K562 (cell line): Measurements from ENCODE around the gene PLD3. TPM values are rescaled to one million over a fixed set of nuclear protein-coding genes. Genes with fewer than 3 reads are reported as not detected.

Experiments
- BACH1 ChIP-seq: fragments of 200-800 bp; sonication (Bioruptor generic); IDR thresholded peaks from 2 replicates; pipeline ENCODE4 v1.6.1; 2016; ENCODE audit warnings: missing genetic modification characterization, missing compliant biosample characterization
- BHLHE40 ChIP-seq: IDR thresholded peaks from 2 replicates; pipeline ENCODE4 v1.6.1; 2011; ENCODE audit warnings: low read length, improper control_type of control experiment
- COPS2 ChIP-seq: fragments of 450-650 bp; conservative IDR thresholded peaks from 2 replicates; pipeline ENCODE4 v1.6.1; 2016; ENCODE audit warnings: mild to moderate bottlenecking, moderate library complexity
- FOSL1 ChIP-seq: fragments of 200-800 bp; sonication (Bioruptor generic); conservative IDR thresholded peaks from 2 replicates; pipeline ENCODE4 v1.6.1; 2016; ENCODE audit warnings: missing genetic modification characterization, missing compliant biosample characterization
- HNRNPLL ChIP-seq: fragments of 200-400 bp; formaldehyde crosslinking; IDR thresholded peaks from 2 replicates; pipeline ENCODE4 v1.6.1; 2017; ENCODE audit warnings: low read length, low read depth, mild to moderate bottlenecking; ENCODE audit not compliant: poor library complexity, severe bottlenecking
- HSF4 ChIP-seq: fragments of 250-450 bp; sonication (Bioruptor Pico); IDR thresholded peaks from 2 replicates; pipeline ENCODE4 v2.1.2; 2022; ENCODE audit warnings: mild to moderate bottlenecking, moderate library complexity, borderline replicate concordance
- KLF10 ChIP-seq: fragments of 250-450 bp; sonication (Bioruptor Pico); IDR thresholded peaks from 2 replicates; pipeline ENCODE4 v1.6.1; 2021; ENCODE audit warnings: matching md5 sums
- MCM7 ChIP-seq, 2 experiments: fragments of 450-650 bp; IDR thresholded peaks; 2 replicates each; pipeline ENCODE4 v1.6.1; 2016 to 2018
- PRMT5 ChIP-seq: sonication (generic); formaldehyde crosslinking; IDR thresholded peaks from 2 replicates; pipeline ENCODE4 v1.5.0; 2020; ENCODE audit warnings: missing genetic modification reagents
- RNF2 ChIP-seq: sonication (generic); IDR thresholded peaks from 2 replicates; pipeline ENCODE4 v1.6.1; 2016
- SMAD3 ChIP-seq: fragments of 450-650 bp; formaldehyde crosslinking; conservative IDR thresholded peaks from 2 replicates; pipeline ENCODE4 v1.4.0; 2020; ENCODE audit warnings: mild to moderate bottlenecking
- SPI1 ChIP-seq: IDR thresholded peaks from 2 replicates; pipeline ENCODE4 v1.6.1; 2011; ENCODE audit warnings: low read depth, low read length, control low read depth, borderline replicate concordance
- SUPT5H ChIP-seq: fragments of 450-650 bp; IDR thresholded peaks from 2 replicates; pipeline ENCODE4 v1.6.1; 2016
- TSC22D4 ChIP-seq: fragments of 450-650 bp; IDR thresholded peaks from 2 replicates; pipeline ENCODE4 v1.6.1; 2016; ENCODE audit warnings: missing genetic modification characterization, missing biosample characterization, control low read depth
- ZFP30 ChIP-seq: fragments of 250-450 bp; sonication (Bioruptor Pico); IDR thresholded peaks from 2 replicates; pipeline ENCODE4 v1.8.0; 2022; ENCODE audit warnings: moderate library complexity, mild to moderate bottlenecking, inconsistent platforms, borderline replicate concordance
- ZNF436 ChIP-seq: fragments of 250-450, 450-650 bp; sonication (Bioruptor Pico); formaldehyde crosslinking; IDR thresholded peaks from 2 replicates; pipeline ENCODE4 v1.7.0; 2020; ENCODE audit warnings: mild to moderate bottlenecking
- ZSCAN32 ChIP-seq: fragments of 450-650 bp; formaldehyde crosslinking; IDR thresholded peaks from 2 replicates; pipeline ENCODE4 v1.4.0; 2020; ENCODE audit warnings: mild to moderate bottlenecking, moderate library complexity
- polyA plus RNA-seq, 8 experiments: library from polyadenylated mRNA; depleted of rRNA in 4 of 8; stranded (reverse) in 5 of 8; unstranded in 3 of 8; fragments of >200 nt; fragmentation: Nextera tagmentation in 2 of 8; fragmentation: Illumina TruSeq in 1 of 8; extraction: Ambion mirVana in 2 of 8; extraction: Trizol in 1 of 8; gene quantifications; 2 replicates each; pipeline versions ENCODE4 v1.2.1 to v1.2.3, GENCODE V29; 2011 to 2014; ENCODE audit warnings: inconsistent platforms in 1 of 8, missing spikeins in 1 of 8
- total RNA-seq, 7 experiments: library from RNA; depleted of rRNA in 6 of 7; stranded (reverse); fragments of >200 nt in 6 of 7; fragmentation: Illumina TruSeq in 2 of 7; extraction: Trizol in 2 of 7; gene quantifications; 2 replicates each; pipeline versions ENCODE4 v1.2.1 to v1.2.3, GENCODE V29; 2011 to 2021; ENCODE audit warnings: low replicate concordance in 1 of 7
- TF ChIP-seq, protein P1 (sequence below): IDR thresholded peaks from 2 replicates; pipeline ENCODE4 v1.6.1; 2011; ENCODE audit not compliant: insufficient read length; ENCODE audit errors: extremely low read depth
- TF ChIP-seq, protein P2 (sequence below): fragments of 200-800 bp; sonication (Bioruptor generic); IDR thresholded peaks from 2 replicates; pipeline ENCODE4 v1.6.1; 2016; ENCODE audit warnings: missing genetic modification characterization, missing compliant biosample characterization
- TF ChIP-seq, protein P3 (sequence below): sonication (generic); formaldehyde crosslinking; IDR thresholded peaks from 2 replicates; pipeline ENCODE4 v1.8.0; 2022; ENCODE audit warnings: missing genetic modification reagents, mild to moderate bottlenecking, borderline replicate concordance

Gene PLD3
- total and polyA plus RNA-seq, 9 of the 15 experiments (the other 6 are each of a cell fraction or from before 2014, with no cell fraction given) = 2.3 to 128 (median 72.7) TPM

DNA sequence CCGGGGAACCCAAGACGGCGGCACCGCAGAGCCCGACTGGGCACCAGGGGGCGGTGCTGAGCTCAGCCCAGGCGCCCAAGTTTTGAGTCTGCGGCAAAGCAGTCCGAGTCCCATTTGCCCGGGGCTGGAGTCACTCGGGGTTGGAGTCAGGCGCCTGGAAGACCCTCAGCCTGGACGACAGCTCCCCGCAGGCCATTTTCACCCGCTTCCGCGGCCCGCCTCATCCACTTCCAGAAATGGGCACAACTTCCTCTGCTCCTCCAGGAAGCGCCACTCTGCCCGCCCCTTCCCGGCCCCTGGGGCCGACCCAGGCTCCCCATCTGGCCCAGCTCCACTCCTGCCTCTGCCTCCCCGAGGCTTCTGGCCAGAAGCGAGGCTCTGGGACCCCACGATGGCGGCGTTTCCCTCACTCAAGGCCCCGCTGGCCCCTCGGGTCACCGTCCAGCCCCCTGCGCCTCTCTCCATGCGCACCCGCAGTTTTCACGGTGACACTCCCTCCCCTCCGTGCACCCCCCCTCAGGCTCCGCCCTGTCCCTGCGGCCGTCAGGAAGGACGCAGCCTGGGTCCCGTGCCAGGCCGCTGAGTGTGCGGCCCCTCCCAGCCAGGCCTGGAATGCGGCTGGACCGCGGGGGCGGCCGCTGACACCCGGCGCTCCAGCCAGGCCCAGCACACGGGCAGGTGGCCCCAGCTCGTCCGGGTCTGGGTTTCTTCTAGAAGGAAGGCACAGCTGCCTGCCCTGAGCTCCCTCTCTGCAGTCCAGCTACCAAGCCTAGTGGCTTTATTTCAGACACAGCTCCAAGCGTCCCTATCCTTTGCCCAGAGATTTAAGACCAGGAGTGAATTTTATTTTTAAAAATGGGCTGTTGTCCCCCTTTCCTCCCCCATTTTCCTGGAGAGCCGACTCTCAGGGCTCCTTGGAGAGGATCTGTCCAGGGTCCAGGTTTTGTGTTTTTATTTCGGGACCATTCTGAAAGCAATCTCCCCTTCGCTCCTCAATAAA lies 72.6 kb downstream of the PLD3 start (continued):
- TF ChIP-seq, protein P1, sequence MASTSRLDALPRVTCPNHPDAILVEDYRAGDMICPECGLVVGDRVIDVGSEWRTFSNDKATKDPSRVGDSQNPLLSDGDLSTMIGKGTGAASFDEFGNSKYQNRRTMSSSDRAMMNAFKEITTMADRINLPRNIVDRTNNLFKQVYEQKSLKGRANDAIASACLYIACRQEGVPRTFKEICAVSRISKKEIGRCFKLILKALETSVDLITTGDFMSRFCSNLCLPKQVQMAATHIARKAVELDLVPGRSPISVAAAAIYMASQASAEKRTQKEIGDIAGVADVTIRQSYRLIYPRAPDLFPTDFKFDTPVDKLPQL = no peak
- TF ChIP-seq ZSCAN32 (CRISPR knock-in tag) = no peak
- TF ChIP-seq HSF4 (CRISPR knock-in tag) = no peak
- TF ChIP-seq SUPT5H = peak; percentile 82
- TF ChIP-seq ZNF436 = no peak
- no peak for TF ChIP-seq SPI1
- TF ChIP-seq BACH1 = no peak
- no peak for TF ChIP-seq TSC22D4 (tag)
- TF ChIP-seq ZFP30 (CRISPR knock-in tag) = no peak
- TF ChIP-seq KLF10 (CRISPR knock-in tag) = no peak
- TF ChIP-seq, protein P2, sequence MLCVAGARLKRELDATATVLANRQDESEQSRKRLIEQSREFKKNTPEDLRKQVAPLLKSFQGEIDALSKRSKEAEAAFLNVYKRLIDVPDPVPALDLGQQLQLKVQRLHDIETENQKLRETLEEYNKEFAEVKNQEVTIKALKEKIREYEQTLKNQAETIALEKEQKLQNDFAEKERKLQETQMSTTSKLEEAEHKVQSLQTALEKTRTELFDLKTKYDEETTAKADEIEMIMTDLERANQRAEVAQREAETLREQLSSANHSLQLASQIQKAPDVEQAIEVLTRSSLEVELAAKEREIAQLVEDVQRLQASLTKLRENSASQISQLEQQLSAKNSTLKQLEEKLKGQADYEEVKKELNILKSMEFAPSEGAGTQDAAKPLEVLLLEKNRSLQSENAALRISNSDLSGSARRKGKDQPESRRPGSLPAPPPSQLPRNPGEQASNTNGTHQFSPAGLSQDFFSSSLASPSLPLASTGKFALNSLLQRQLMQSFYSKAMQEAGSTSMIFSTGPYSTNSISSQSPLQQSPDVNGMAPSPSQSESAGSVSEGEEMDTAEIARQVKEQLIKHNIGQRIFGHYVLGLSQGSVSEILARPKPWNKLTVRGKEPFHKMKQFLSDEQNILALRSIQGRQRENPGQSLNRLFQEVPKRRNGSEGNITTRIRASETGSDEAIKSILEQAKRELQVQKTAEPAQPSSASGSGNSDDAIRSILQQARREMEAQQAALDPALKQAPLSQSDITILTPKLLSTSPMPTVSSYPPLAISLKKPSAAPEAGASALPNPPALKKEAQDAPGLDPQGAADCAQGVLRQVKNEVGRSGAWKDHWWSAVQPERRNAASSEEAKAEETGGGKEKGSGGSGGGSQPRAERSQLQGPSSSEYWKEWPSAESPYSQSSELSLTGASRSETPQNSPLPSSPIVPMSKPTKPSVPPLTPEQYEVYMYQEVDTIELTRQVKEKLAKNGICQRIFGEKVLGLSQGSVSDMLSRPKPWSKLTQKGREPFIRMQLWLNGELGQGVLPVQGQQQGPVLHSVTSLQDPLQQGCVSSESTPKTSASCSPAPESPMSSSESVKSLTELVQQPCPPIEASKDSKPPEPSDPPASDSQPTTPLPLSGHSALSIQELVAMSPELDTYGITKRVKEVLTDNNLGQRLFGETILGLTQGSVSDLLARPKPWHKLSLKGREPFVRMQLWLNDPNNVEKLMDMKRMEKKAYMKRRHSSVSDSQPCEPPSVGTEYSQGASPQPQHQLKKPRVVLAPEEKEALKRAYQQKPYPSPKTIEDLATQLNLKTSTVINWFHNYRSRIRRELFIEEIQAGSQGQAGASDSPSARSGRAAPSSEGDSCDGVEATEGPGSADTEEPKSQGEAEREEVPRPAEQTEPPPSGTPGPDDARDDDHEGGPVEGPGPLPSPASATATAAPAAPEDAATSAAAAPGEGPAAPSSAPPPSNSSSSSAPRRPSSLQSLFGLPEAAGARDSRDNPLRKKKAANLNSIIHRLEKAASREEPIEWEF (CRISPR knock-in tag) = no peak
- TF ChIP-seq PRMT5 = no peak
- peak; percentile 46 for TF ChIP-seq HNRNPLL
- no peak for TF ChIP-seq COPS2
- no peak for TF ChIP-seq MCM7 (IDR thresholded peaks at IDR 0.05)
- TF ChIP-seq SMAD3 = no peak; the same call in 1 of the 2 replicates
- peak; percentile 55 for TF ChIP-seq RNF2
- TF ChIP-seq, protein P3, sequence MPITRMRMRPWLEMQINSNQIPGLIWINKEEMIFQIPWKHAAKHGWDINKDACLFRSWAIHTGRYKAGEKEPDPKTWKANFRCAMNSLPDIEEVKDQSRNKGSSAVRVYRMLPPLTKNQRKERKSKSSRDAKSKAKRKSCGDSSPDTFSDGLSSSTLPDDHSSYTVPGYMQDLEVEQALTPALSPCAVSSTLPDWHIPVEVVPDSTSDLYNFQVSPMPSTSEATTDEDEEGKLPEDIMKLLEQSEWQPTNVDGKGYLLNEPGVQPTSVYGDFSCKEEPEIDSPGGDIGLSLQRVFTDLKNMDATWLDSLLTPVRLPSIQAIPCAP (CRISPR knock-in tag) = no peak
- peak; percentile 77 for TF ChIP-seq FOSL1 (tag)
- TF ChIP-seq BHLHE40 = peak; percentile 100
